Testis (tissue), 2 donors: ENCODE measurements around the gene DAP.

ENCODE experiments used
- CTCF ChIP-seq, 3 experiments: fragments of 450-650 bp in 2 of 3; fragments of 200-600 bp in 1 of 3; sonication (generic) in 1 of 3; IDR thresholded peaks; one replicate each; pipeline ENCODE4 v1.5.1; 2016 to 2019; ENCODE audit warnings: antibody characterized with exemption in 3 of 3, mild to moderate bottlenecking in 2 of 3, moderate library complexity in 1 of 3
- POLR2A ChIP-seq: fragments of 450-650 bp; IDR thresholded peaks from one replicate; pipeline ENCODE4 v1.6.1; 2017; ENCODE audit warnings: antibody characterized with exemption, mild to moderate bottlenecking, moderate library complexity

- no peak for TF ChIP-seq POLR2A
- no peak for TF ChIP-seq CTCF (IDR thresholded peaks at IDR 0.05)
Measured at GRCh38 chr5:10634050-10634449, 127.0 kb downstream of the DAP start.
